Nephron (organoid): ENCODE measurements around the gene RAB44.
A peak's percentile ranks its signal among the peaks of the same experiment; 100 is the strongest.

ENCODE experiments used
- H3K27ac Mint-ChIP-seq, 3 experiments: 2 replicates each; pipeline ENCODE4 v1.8.0; 2020; ENCODE audit warnings: mixed read lengths in 3 of 3, mild to moderate bottlenecking in 2 of 3, moderate library complexity in 1 of 3
- H3K27me3 Mint-ChIP-seq: 2 replicates; pipeline ENCODE4 v1.8.0; 2021; ENCODE audit warnings: low read depth, mild to moderate bottlenecking, moderate library complexity, mixed read lengths
- H3K36me3 Mint-ChIP-seq: 2 replicates; pipeline ENCODE4 v1.8.0; 2020; ENCODE audit warnings: low read depth, mixed read lengths
- H3K4me1 Mint-ChIP-seq: 2 replicates; pipeline ENCODE4 v1.8.0; 2020; ENCODE audit warnings: mixed read lengths
- H3K4me3 Mint-ChIP-seq, 3 experiments: 2 replicates each; pipeline ENCODE4 v1.8.0; 2020; ENCODE audit warnings: mild to moderate bottlenecking in 3 of 3, mixed read lengths in 3 of 3, moderate library complexity in 2 of 3
- H3K9me3 Mint-ChIP-seq: 2 replicates; pipeline ENCODE4 v1.8.0; 2020; ENCODE audit warnings: mixed read lengths
- CTCF ChIP-seq, 3 experiments: fragments of 200-600 bp; sonication (generic); IDR thresholded peaks; one replicate each; pipeline ENCODE4 v1.5.0; 2021; ENCODE audit warnings: antibody characterized with exemption in 3 of 3; ENCODE audit not compliant: unreplicated experiment in 3 of 3

RAB44 gene

GRCh38 chr6:36666287-36666686 is 31.3 kb upstream of the RAB44 start:
- no peak overlapping the region for H3K4me3 Mint-ChIP-seq
- H3K4me1 Mint-ChIP-seq, result peaks cover 43% of the 10 kb centered on the region
- TF ChIP-seq CTCF (IDR thresholded peaks at IDR 0.05; ENCODE audit: unreplicated experiment in 3 of 3), result no peak
- H3K27ac Mint-ChIP-seq, result peak overlapping the region in 2 of 3 experiments; percentile 90 to 92
- peaks cover 9% of the 10 kb centered on the region for H3K27me3 Mint-ChIP-seq
- H3K36me3 Mint-ChIP-seq, result no peaks in the 10 kb centered on the region
- no peaks in the 10 kb centered on the region for H3K9me3 Mint-ChIP-seq

- TF ChIP-seq CTCF (IDR thresholded peaks at IDR 0.05; ENCODE audit: unreplicated experiment in 3 of 3), result no peak
- Mint-ChIP-seq H3K36me3 (no peaks in the 10 kb centered on the region), H3K27me3 (peaks cover 9% of the 10 kb centered on the region), H3K4me1 (peaks cover 43% of the 10 kb centered on the region), H3K27ac (peak overlapping the region; percentile 90 to 92 (median 92)), H3K9me3 (no peaks in the 10 kb centered on the region), H3K4me3 (peak overlapping the region; percentile 8 to 41 (median 24))
These were observed 30.6 kb upstream of the RAB44 start for GRCh38 chr6:36666826-36667591.

GRCh38 chr6:36668591-36668990 is 29.0 kb upstream of the RAB44 start:
- H3K9me3 Mint-ChIP-seq, result no peaks in the 10 kb centered on the region
- no peak for TF ChIP-seq CTCF (IDR thresholded peaks at IDR 0.05; ENCODE audit: unreplicated experiment in 3 of 3)

GRCh38 chr6:36669002-36669401 is 28.6 kb upstream of the RAB44 start:
- no peak for TF ChIP-seq CTCF (IDR thresholded peaks at IDR 0.05; ENCODE audit: unreplicated experiment in 3 of 3)
- Mint-ChIP-seq H3K27ac (peak overlapping the region in 2 of 3 experiments; percentile 31 to 44), H3K4me3 (peak overlapping the region in 1 of 3 experiments; percentile 14), H3K9me3 (no peaks in the 10 kb centered on the region), H3K36me3 (no peaks in the 10 kb centered on the region), H3K4me1 (peaks cover 38% of the 10 kb centered on the region), H3K27me3 (peaks cover 8% of the 10 kb centered on the region)

More at GRCh38 chr6:36668591-36668990, 29.0 kb upstream of the RAB44 start:
- Mint-ChIP-seq H3K27ac (peak overlapping the region in 2 of 3 experiments; percentile 31 to 44), H3K36me3 (no peaks in the 10 kb centered on the region), H3K4me3 (no peak overlapping the region), H3K4me1 (peaks cover 34% of the 10 kb centered on the region), H3K27me3 (peaks cover 4% of the 10 kb centered on the region)

GRCh38 chr6:36670271-36670670 is 27.4 kb upstream of the RAB44 start:
- no peaks in the 10 kb centered on the region for H3K36me3 Mint-ChIP-seq
- no peak overlapping the region for H3K27ac Mint-ChIP-seq
- TF ChIP-seq CTCF (IDR thresholded peaks at IDR 0.05; ENCODE audit: unreplicated experiment in 3 of 3), result no peak
- H3K4me1 Mint-ChIP-seq, result peaks cover 45% of the 10 kb centered on the region
- no peak overlapping the region for H3K4me3 Mint-ChIP-seq
- H3K27me3 Mint-ChIP-seq, result peaks cover 11% of the 10 kb centered on the region
- H3K9me3 Mint-ChIP-seq, result no peaks in the 10 kb centered on the region
